NCI-H69 (cell line): Measurements from ENCODE around the gene AP4M1.

Experiments
- DNase-seq: peaks from one replicate; lab custom pipeline; 2025; lab: John Stamatoyannopoulos, UW

Gene AP4M1

DNA sequence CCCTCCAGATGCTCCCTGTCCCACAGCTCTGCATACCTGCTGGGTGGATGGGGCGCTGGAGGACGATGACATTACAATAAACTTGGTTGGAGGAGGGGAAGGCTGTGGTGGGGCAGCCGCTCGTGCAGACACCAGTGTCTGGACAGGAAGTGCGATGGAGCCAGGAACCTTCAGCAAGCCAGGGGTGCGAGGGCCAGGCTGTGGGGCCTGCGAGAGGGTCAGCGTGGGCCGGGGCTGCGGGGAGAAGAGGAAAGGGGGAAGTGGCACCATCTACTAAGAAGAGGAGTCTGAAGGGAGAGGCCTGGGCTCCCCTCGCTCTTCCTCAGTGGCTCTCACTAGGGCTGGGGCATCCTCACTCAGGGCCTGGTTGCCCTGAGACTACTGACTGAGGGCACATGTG is 6.4 kb downstream of the AP4M1 start:
- DNase-seq = no peak

DNA sequence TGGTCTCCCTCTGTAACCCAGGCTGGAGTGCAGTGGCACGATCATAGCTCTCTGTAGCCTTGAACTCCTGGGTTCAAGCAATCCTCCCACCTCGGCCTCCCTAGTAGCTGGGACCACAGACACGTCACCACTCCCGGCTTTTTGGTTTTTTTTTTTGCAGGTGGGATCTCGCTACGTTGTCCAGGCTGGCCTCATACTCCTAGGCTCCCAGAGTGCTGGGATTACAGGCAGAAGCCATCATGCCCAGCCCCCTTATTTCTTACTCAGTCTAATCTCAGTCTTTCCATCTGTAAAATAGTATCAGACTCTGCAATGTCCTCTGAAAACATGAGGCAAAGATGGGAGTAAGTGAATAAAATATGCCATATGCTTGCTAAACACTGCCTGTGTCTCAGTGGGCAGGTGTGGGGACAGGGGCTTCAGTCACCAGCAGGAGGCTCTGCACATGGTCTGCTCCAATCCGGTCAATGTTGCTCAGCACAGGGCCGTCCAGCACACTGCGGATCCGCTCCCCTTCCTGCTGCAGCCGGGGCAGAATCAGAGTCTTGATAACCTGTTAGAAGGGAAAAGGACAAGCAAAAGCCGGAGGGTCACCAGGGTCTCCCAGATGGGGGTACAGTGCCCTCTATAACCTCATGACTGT is 8.2 kb downstream of the AP4M1 start:
- no peak for DNase-seq

DNA sequence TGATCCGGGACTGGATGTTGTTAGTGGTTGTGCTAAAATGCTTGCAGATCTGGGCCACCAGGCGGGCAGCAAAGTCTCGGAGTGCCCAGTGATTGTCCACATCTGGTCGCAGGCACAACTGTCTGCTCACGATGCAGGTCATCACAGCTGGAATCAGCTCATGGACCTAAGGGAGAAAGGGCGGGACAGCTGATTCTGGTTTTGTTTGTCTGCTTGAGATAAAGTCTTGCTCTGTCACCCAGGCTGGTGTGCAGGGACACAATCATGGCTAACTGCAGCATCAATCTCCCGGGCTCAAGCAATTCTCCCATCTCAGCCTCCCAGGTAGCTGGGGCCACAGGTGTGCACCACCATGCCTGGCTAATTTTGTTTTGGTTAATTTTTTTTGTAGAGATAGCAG is 9.7 kb downstream of the AP4M1 start:
- no peak for DNase-seq

DNA sequence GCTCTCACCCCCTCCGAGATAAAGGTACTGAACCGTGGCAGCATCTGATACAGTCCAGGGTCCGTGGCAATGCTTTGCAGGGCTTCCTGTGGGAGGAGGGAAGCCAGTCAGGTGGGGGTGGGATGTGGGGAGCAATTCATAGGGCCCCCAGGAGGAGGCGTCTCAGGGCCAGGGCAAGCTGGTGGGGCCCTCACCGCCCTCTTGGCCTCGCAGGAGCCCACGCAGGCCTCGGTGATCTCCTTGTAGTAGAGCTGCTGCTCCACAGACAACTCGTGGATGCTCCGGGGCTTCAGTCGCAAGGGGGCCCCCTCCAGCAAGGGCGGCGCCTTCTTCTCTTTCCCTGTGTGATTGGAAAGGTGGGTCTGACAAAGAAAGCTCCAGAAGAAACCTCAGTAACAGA is 10.5 kb downstream of the AP4M1 start:
- no peak for DNase-seq

DNA sequence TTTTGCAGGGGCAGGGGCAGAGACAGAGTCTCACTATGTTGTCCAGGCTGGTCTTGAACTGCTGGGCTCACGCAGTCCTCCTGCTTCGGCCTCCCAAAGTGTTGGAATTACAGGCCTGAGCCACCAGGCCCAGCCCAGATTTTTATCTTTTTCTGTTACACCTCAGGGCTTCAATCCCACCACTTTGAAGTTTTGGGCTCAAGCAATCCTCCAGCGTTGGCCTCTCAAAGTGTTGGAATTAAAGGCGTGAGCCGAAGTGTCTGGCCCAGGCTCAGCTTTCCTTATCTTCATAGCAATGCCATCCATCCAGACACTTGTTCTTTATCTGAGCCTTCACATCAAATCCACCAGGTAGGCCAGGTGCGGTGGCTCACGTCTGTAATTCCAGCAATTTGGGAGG is 13.6 kb downstream of the AP4M1 start:
- DNase-seq = no peak

DNA sequence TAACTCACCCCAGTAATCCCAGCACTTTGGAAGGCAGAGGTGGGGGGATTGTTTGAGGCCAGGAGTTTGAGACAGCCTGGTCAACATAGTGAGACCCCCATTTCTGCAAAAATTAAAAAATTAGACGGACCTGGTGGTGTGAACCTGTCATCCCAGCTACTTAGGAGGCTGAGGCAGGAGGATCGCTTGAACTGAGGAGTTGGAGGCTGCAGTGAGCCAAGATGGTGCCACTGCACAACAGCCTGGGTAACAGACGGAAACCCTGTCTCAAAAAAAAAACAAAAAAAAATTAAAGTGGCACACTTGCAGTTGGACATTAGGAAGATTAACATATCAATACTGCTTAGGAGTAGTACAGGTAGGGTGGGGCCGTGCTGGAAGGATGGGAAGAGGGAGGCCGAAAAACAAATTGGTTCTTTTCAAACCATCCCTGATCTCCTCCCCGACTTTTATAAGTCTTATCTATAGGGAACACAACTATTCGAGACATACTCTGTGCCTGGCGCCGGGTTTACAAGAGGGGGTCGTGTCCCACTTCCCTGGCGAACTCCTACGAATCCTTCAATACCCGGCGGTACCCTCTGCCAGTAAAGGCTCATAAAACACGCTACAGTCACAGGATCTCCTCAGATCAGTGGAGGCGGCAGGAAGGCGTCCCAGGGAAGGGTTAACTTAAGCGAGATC is 17.1 kb downstream of the AP4M1 start:
- no peak for DNase-seq

DNA sequence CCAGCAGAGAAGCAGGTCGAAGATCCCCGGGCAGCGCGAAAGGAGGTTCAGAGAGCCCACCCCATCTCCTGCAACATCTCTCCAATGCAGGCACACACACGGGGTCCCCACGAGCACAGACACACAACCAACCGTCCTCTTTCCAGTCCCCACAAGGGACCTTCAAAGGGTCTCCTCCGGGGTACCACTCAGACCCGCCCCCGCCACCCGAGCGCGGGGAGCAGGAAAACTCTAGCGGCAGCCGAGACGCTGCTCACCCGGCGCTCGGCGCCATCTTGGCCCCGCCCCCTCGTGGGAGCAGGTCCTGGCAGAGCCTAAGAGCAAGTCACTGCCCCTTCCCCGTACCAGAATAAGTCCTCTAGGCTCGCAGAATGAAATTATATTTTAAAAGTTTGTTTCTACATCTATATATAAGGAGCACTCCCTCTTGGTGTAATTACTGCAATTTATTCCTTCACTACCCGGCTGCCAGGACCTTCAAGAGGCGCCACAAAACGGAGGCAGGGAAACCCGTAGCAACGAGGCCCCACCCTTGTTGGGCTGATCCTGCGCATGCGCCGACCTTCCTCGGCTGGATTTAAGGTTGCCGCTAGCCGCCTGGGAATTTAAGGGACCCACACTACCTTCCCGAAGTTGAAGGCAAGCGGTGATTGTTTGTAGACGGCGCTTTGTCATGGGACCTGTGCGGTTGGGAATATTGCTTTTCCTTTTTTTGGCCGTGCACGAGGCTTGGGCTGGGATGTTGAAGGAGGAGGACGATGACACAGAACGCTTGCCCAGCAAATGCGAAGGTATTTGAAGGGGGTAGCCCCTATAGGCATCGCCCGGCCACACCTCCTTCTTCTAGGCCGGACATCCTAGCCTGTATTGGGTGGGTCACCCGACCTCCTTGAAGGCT is 17.9 kb downstream of the AP4M1 start, which contains the start of the genes CNPY4 and TAF6:
CNPY4 (plus strand) TSS at position 563 of the 898 bp plus-strand sequence; CDS start at position 674, 111 bp downstream.
TAF6 (minus strand) TSS at position 287 of the 898 bp plus-strand sequence. CDS start 5,149 bp downstream, outside the sequence.
- DNase-seq = peak; percentile 98

DNA sequence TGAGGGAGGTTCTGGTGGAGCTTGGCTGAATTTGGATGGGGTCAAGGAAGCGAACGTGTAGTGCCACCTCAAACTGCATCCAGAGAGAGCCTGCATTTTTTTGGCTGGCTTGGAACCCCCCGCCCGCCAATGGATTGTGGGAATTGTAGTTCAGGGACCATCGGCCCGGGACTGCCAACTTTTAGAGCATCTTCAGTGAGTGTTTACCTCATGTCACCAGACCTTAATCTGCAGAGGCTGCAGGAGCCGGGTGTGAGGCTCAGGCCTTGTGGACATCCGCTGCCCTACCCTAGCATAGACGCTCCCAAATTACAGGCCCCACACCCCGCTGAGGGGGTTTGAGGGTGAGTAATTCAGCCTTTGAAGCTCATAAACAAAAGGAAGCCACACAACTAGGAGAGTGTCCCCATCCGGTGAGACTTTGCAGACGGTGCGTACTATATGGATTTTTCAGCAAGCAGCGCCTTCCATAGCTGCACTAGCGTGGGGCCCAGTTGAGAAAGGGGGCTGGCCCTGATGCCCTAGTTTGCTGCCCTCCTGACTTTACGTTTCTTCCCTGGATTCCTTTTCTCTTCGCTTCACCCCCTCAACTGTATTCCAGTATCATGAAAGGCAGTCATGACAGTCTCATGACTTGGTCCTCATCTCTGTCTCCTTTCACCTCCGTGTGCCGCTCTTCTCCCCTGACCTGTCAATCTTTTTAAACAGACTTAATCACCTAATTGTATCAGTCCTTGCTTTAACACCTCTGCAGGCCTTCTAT is 18.7 kb downstream of the AP4M1 start:
- DNase-seq = peak; percentile 73

DNA sequence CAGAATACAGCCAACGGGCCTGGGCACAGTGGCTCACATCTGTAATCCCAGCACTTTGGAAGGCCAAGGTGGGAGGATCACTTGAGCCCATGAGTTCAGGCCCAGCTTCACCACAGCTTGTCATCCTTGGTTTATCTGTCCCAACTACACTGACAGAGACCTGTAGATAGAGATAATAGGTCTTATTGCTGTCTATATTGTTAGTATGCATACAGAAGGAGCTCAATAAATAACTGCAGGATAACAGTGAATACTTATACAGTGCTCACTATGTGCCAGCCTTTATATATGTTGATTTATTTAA is 19.2 kb downstream of the AP4M1 start:
- no peak for DNase-seq

DNA sequence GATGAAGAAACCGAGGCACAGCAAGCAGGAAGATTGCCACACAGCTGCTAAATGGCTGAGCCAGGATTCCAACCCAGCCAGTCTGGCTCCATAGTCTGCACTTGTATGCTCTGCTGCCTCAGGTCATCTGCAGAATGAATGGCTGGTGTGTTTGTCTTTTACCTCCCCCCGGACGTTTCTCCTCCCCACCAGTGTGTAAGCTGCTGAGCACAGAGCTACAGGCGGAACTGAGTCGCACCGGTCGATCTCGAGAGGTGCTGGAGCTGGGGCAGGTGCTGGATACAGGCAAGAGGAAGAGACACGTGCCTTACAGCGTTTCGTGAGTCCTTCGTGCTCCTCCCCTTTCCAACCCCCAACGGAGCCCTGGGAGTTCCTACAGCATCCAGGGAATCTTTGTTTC is 20.6 kb downstream of the AP4M1 start:
- DNase-seq = peak; percentile 96

DNA sequence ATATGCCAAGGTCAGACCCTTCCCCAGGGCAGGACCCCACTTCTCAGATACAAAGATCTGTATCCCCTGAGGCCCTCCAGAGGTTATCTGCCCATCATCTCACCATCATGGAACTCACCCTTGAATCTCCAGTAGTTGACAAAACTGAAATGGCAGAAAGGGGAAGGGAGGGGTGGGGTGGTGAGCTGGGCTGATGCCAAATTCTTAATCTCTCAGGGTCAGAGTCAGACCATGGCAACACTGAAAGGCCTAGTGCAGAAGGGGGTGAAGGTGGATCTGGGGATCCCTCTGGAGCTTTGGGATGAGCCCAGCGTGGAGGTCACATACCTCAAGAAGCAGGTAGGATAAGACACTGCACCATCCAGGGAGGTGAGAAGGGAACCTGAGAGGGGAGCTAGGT is 21.1 kb downstream of the AP4M1 start:
- peak; percentile 48 for DNase-seq

DNA sequence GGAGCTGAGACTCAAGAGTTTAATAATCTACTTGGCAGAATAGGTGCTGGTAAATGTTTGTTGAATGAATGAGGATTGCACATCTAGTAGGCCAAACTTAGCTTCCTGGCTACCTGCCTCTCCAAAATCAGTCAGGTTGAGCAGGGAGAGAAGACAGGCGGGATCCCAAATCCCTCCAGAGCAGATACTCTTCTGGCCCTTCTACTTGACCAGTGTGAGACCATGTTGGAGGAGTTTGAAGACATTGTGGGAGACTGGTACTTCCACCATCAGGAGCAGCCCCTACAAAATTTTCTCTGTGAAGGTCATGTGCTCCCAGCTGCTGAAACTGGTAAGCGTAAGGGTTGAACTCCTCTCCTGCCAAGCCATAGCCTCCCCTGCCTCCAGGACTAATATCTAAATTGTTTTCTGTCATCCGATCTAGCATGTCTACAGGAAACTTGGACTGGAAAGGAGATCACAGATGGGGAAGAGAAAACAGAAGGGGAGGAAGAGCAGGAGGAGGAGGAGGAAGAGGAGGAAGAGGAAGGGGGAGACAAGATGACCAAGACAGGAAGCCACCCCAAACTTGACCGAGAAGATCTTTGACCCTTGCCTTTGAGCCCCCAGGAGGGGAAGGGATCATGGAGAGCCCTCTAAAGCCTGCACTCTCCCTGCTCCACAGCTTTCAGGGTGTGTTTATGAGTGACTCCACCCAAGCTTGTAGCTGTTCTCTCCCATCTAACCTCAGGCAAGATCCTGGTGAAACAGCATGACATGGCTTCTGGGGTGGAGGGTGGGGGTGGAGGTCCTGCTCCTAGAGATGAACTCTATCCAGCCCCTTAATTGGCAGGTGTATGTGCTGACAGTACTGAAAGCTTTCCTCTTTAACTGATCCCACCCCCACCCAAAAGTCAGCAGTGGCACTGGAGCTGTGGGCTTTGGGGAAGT is 23.1 kb downstream of the AP4M1 start:
- DNase-seq = no peak

DNA sequence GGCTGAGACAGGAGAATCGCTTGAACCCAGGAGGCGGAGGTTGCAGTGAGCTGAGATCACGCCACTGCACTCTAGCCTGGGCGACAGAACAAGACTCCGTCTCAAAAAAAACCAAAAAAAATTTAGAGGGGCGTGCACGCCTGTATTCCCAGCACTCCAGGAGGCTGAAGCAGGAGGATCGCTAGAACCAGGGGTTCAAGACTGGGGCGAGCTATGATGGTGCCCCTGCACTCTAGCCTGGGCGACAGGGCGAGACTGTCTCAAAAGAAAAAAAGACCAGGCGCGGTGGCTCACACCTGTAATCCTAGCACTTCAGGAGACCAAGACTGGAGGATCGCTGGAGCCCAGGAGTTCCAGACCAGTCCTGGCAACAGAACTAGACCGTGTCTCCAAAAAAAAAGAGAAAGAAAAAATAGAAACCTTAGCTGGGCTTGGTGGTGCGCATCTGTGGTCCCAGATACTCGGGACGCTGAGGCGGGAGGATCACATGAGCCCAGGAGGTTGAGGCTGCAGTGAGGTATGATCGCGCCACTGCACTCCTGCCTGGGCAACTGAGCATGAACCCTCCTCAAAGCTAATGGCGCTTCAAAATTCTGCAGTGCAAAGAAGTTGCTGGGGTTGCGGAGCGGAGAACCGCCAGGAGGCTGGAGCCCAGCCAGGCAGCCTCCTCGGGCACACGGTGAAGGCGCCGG is 24.9 kb downstream of the AP4M1 start:
- peak; percentile 65 for DNase-seq

DNA sequence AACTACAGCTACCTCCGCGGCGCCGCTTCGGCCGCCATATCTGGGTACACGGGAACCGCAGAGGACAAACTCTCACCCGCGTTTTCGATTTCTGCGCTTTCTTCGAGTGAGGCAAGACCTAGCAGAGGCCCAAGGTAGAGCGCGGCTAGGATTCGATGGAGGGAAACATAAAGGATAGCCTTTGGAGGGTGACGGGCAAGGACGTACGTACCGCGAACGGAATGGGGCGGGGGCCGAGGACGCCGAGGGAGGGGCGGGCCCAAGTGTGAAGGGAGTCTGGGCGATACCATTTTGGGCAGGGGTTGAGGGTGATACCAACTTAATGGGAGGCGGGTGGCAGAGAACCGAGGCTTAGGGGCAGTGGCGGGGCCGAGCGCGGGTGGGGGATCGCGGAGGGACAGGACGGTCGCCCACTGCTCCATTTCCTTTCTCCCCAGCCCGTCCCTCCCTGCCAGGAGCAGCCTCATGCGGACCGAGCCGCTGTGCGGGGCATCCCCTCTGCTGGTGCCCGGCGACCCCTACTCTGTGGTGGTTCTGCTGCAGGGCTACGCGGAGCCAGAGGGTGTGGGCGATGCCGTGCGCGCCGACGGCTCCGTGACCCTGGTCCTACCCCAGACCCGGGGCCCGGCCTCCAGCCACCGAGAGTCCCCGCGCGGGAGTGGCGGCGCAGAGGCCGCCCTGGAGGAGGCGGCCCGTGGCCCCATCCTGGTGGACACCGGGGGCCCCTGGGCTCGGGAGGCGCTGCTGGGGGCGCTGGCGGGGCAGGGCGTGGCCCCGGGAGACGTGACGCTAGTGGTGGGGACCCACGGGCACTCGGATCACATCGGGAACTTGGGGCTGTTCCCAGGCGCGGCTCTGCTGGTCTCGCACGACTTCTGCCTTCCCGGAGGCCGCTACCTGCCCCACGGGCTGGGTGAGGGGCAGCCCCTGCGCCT is 25.8 kb downstream of the AP4M1 start, which contains the start of gene MBLAC1:
MBLAC1 (plus strand) TSS at position 37 of the 935 bp plus-strand sequence; CDS start at position 466, 429 bp downstream.
- DNase-seq = peak; percentile 96

DNA sequence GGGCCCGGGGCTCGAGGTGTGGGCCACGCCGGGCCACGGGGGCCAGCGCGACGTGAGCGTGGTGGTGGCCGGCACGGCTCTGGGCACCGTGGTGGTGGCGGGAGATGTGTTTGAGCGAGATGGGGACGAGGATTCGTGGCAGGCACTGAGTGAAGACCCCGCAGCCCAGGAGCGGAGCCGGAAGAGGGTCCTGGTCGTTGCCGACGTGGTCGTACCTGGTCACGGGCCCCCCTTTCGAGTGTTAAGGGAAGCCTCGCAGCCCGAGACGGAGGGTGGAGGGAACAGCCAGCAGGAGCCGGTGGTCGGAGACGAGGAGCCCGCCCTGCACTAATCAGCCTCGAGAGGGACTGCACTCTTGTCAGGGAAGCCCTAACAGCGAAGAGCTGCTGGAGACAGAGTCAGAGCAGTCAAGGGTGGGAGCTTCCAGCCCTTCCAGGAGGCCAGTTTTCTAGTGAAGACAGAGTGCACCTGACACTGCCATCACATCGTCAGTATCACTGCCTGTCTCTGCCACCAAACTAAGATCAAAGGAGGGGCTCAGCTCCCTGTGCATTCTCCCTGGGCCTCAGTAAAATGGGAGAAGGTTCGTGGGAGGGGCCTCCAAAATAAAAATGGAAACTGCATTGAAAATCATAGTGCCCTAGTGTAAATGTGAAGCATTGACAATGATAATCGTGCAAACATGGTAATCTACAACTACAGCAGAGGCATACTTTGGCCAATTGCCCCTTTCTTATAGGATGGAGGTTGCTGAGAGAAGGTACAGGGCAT is 26.6 kb downstream of the AP4M1 start:
- DNase-seq = peak; percentile 52

DNA sequence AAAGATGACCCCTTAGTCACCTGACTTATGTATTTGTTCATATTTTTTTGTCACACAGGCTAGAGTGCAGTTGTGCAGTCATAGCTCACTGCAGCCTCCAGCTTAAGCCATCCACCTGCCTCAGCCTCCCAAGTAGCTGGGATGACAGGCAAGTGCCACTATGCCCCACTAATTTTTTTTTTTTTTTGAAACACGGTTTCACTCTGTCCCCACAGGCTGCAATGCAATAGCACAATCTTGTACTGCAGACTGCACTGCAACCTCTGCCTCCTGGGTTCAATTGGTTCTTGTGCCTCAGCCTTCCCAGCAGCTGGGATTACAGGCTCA is 27.2 kb downstream of the AP4M1 start:
- no peak for DNase-seq

DNA sequence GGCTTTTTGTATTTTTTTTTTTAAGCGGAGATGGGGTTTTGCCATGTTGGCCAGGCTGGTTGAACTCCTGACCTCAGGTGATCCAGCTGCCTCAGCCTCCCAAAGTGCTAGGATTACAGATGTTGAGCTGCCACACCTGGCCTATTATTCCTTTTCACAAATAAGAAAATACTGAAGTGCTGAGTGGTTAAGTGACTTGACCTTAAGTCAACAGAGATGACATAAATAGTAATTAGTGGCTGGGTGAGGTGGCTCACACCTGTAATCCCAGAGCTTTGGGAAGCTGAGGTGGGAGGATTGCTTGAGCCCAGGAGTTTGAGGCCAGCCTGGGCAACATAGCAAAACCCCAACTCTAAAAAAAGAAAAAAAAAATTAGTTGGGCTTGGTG is 28.8 kb downstream of the AP4M1 start:
- DNase-seq = peak; percentile 93
